SK-N-MC (cell line): ENCODE measurements around the gene RASA3.

Source experiments
- DNase-seq: peaks from one replicate; pipeline ENCODE4 v3.0.0-alpha.2; 2011; ENCODE audit warnings: low read depth, low spot score
- H3K27ac ChIP-seq: fragments of 200-600 bp; sonication (generic); 2 replicates; pipeline ENCODE4 v1.5.1; 2016; ENCODE audit warnings: mixed run types
- H3K36me3 ChIP-seq: fragments of 200-600 bp; sonication (generic); 2 replicates; pipeline ENCODE4 v1.6.1; 2017; ENCODE audit warnings: antibody characterized with exemption, low read length, mixed read lengths; ENCODE audit not compliant: insufficient read depth
- H3K4me3 ChIP-seq: fragments of 200-600 bp; sonication (generic); 2 replicates; pipeline ENCODE4 v1.5.1; 2016
- H3K9ac ChIP-seq: fragments of 200-600 bp; sonication (generic); 2 replicates; pipeline ENCODE4 v1.8.0; 2017; ENCODE audit warnings: mixed run types, mixed read lengths; ENCODE audit not compliant: insufficient read length
- H3K9me3 ChIP-seq: fragments of 200-600 bp; sonication (generic); 2 replicates; pipeline ENCODE4 v1.6.1; 2017; ENCODE audit warnings: low read depth, mild to moderate bottlenecking, antibody characterized with exemption, low read length, moderate library complexity, mixed read lengths
- EZH2 ChIP-seq: fragments of 200-600 bp; sonication (generic); IDR thresholded peaks from one replicate; pipeline ENCODE4 v1.6.1; 2017; ENCODE audit warnings: antibody characterized with exemption
- FOXP2 ChIP-seq: optimal IDR thresholded peaks from 2 replicates; pipeline ENCODE3; 2011; ENCODE audit warnings: mild to moderate bottlenecking, moderate library complexity; ENCODE audit not compliant: insufficient read depth; ENCODE audit errors: extremely low read length, control extremely low read depth
- POLR2AphosphoS5 ChIP-seq: IDR thresholded peaks from 2 replicates; pipeline ENCODE4 v1.6.1; 2012; ENCODE audit warnings: mild to moderate bottlenecking, low read depth, low read length, borderline replicate concordance

The RASA3 gene

GRCh38 chr13:114025714-114026431 is 106.5 kb downstream of the RASA3 start:
- Histone ChIP-seq H3K9ac (no peak overlapping the region), H3K36me3 (no peaks in the 10 kb centered on the region), H3K27ac (no peak overlapping the region), H3K9me3 (no peaks in the 10 kb centered on the region), H3K4me3 (no peak overlapping the region)
- TF ChIP-seq FOXP2, result no peak
- no peak for TF ChIP-seq POLR2AphosphoS5
- no peak for TF ChIP-seq EZH2
- no peak for DNase-seq

GRCh38 chr13:114025405-114025713 is 107.1 kb downstream of the RASA3 start:
- TF ChIP-seq FOXP2 (no peak), EZH2 (no peak), POLR2AphosphoS5 (no peak)
- Histone ChIP-seq H3K4me3 (no peak overlapping the region), H3K36me3 (no peaks in the 10 kb centered on the region), H3K9ac (no peak overlapping the region), H3K9me3 (no peaks in the 10 kb centered on the region), H3K27ac (no peak overlapping the region)
- no peak for DNase-seq

- no peaks in the 10 kb centered on the region for H3K9me3 ChIP-seq
- no peak overlapping the region for H3K9ac ChIP-seq
- H3K36me3 ChIP-seq, result no peaks in the 10 kb centered on the region
- no peak for TF ChIP-seq EZH2
- TF ChIP-seq POLR2AphosphoS5, result no peak
- TF ChIP-seq FOXP2, result no peak
- no peak overlapping the region for H3K4me3 ChIP-seq
- no peak overlapping the region for H3K27ac ChIP-seq
- no peak for DNase-seq
Observed at GRCh38 chr13:114024603-114025404, 107.6 kb downstream of the RASA3 start.

GRCh38 chr13:114023716-114024602 is 108.5 kb downstream of the RASA3 start:
- Histone ChIP-seq H3K36me3 (no peaks in the 10 kb centered on the region), H3K27ac (no peak overlapping the region), H3K4me3 (no peak overlapping the region), H3K9ac (no peak overlapping the region), H3K9me3 (no peaks in the 10 kb centered on the region)
- no peak for TF ChIP-seq FOXP2
- no peak for TF ChIP-seq EZH2
- no peak for TF ChIP-seq POLR2AphosphoS5
- DNase-seq, result no peak

GRCh38 chr13:114022876-114023275 is 109.5 kb downstream of the RASA3 start:
- TF ChIP-seq EZH2 (no peak), FOXP2 (no peak), POLR2AphosphoS5 (no peak)
- no peak for DNase-seq
- no peaks in the 10 kb centered on the region for H3K36me3 ChIP-seq
- no peak overlapping the region for H3K4me3 ChIP-seq
- no peak overlapping the region for H3K27ac ChIP-seq
- no peaks in the 10 kb centered on the region for H3K9me3 ChIP-seq
- no peak overlapping the region for H3K9ac ChIP-seq

GRCh38 chr13:114022309-114022669 is 110.1 kb downstream of the RASA3 start:
- no peak for DNase-seq

GRCh38 chr13:114021464-114022308 is 110.7 kb downstream of the RASA3 start:
- H3K27ac ChIP-seq, result no peak overlapping the region
- no peaks in the 10 kb centered on the region for H3K36me3 ChIP-seq
- H3K9me3 ChIP-seq, result no peaks in the 10 kb centered on the region
- H3K4me3 ChIP-seq, result no peak overlapping the region
- no peak for DNase-seq
- H3K9ac ChIP-seq, result no peak overlapping the region
- no peak for TF ChIP-seq POLR2AphosphoS5
- no peak for TF ChIP-seq EZH2
- no peak for TF ChIP-seq FOXP2

More at GRCh38 chr13:114022309-114022669, 110.1 kb downstream of the RASA3 start:
- no peak for TF ChIP-seq EZH2
- TF ChIP-seq FOXP2, result no peak
- no peak for TF ChIP-seq POLR2AphosphoS5
- Histone ChIP-seq H3K9me3 (no peaks in the 10 kb centered on the region), H3K9ac (no peak overlapping the region), H3K27ac (no peak overlapping the region), H3K36me3 (no peaks in the 10 kb centered on the region), H3K4me3 (no peak overlapping the region)
